ENCODE results near the gene PRKG2. TPM values are rescaled to one million over a fixed set of nuclear protein-coding genes. Genes with fewer than 3 reads are reported as not detected.

The PRKG2 gene
- polyA plus RNA-seq, 1 donor (not counting 4 experiments of a cell fraction or from before 2014, with no cell fraction given) = 0.68 TPM

DNA sequence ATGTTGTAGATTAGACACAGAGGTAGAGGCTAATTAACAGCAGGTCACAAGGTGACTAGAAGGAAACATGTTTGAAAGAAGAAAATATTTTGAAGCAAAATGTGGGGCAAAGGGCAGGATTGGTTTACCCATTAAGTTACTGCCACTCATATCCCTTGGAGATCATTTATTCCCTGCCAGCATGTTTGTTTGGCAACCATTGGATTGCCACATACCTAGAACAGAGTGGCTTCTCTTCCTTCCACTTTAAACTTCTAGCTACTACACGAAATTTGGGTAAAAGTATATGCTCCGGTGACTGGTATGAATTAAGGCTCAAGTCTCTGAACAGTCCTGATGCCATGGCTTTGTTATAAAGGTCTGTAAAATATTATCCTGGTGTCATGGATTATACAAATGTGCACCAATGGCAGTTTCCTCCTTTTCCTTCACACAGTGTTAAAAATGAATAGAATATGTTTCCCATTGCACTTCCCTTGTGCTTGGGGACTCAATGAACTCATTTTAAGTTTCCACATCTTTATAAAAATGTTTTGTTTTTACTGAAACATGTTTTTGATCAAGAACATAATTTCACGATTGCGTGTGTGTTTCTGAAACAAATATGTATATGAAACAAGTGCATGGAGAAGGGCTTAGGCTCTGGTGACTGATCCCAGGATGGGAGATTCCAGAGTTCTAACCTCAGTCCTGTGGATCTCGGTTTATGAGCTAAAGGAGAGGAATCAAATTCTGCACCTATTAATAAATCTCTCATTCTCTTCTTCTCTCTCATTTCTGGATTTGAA is 172.2 kb downstream of the PRKG2 start:
- no peak overlapping the region for H3K4me3 ChIP-seq (ENCODE audit: control insufficient read depth in 2 of 3, extremely low read depth in 1 of 3, insufficient read depth in 2 of 3, low read depth in 1 of 3, low read length in 3 of 3)
- no peak overlapping the region for H3K4me2 ChIP-seq (ENCODE audit: control insufficient read depth, extremely low read depth, insufficient read depth, low read depth, low read length)
- no peaks in the 10 kb centered on the region for H3K9me1 ChIP-seq (ENCODE audit: control insufficient read depth, extremely low read depth, insufficient read depth, low read length)
- FAIRE-seq = no peak
- dilution Hi-C loops (cut with MboI; ENCODE audit: extremely low pct_ligation_motif_present, low sequenced_read_pairs) = loop anchor here (25.0 kb wide), 1 partner anchor 680 kb away; no protein-coding TSS in a partner anchor
- no peaks in the 10 kb centered on the region for H3K27me3 ChIP-seq (ENCODE audit: control insufficient read depth, extremely low read depth, insufficient read depth, low read length)
- H3K27ac ChIP-seq (ENCODE audit: control insufficient read depth, insufficient read depth, low read length) = no peak overlapping the region
- no peaks in the 10 kb centered on the region for H4K20me1 ChIP-seq (ENCODE audit: control insufficient read depth, extremely low read depth, insufficient read depth, low read length)
- H3K36me3 ChIP-seq (ENCODE audit: control insufficient read depth in 2 of 2, extremely low read depth in 1 of 2, insufficient read depth in 2 of 2, low read length in 2 of 2) = no peaks in the 10 kb centered on the region
- no peaks in the 10 kb centered on the region for H3K79me2 ChIP-seq (ENCODE audit: control insufficient read depth, insufficient read depth, low read length)
- no peaks in the 10 kb centered on the region for H3K9me3 ChIP-seq (ENCODE audit: control insufficient read depth, low read depth, low read length)
- DNase-seq (ENCODE audit: low read depth, low spot score) = no peak
- no peaks in the 10 kb centered on the region for H3K4me1 ChIP-seq (ENCODE audit: control insufficient read depth, extremely low read depth, insufficient read depth, low read length)
- no peak overlapping the region for H2AFZ ChIP-seq (ENCODE audit: control insufficient read depth, low read length)
- H3K9ac ChIP-seq (ENCODE audit: control insufficient read depth, extremely low read depth, insufficient read depth, low read length) = no peak overlapping the region
- no peak for TF ChIP-seq EZH2 (IDR thresholded peaks at IDR 0.05; ENCODE audit: low read length)
- TF ChIP-seq, protein P1, sequence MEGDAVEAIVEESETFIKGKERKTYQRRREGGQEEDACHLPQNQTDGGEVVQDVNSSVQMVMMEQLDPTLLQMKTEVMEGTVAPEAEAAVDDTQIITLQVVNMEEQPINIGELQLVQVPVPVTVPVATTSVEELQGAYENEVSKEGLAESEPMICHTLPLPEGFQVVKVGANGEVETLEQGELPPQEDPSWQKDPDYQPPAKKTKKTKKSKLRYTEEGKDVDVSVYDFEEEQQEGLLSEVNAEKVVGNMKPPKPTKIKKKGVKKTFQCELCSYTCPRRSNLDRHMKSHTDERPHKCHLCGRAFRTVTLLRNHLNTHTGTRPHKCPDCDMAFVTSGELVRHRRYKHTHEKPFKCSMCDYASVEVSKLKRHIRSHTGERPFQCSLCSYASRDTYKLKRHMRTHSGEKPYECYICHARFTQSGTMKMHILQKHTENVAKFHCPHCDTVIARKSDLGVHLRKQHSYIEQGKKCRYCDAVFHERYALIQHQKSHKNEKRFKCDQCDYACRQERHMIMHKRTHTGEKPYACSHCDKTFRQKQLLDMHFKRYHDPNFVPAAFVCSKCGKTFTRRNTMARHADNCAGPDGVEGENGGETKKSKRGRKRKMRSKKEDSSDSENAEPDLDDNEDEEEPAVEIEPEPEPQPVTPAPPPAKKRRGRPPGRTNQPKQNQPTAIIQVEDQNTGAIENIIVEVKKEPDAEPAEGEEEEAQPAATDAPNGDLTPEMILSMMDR (optimal IDR thresholded peaks at IDR 0.05 in 1 of 3, IDR thresholded peaks at IDR 0.05 in 1 of 3, conservative IDR thresholded peaks at IDR 0.05 in 1 of 3; ENCODE audit: extremely low read depth in 1 of 3, insufficient read depth in 2 of 3, low read length in 3 of 3) = no peak

DNA sequence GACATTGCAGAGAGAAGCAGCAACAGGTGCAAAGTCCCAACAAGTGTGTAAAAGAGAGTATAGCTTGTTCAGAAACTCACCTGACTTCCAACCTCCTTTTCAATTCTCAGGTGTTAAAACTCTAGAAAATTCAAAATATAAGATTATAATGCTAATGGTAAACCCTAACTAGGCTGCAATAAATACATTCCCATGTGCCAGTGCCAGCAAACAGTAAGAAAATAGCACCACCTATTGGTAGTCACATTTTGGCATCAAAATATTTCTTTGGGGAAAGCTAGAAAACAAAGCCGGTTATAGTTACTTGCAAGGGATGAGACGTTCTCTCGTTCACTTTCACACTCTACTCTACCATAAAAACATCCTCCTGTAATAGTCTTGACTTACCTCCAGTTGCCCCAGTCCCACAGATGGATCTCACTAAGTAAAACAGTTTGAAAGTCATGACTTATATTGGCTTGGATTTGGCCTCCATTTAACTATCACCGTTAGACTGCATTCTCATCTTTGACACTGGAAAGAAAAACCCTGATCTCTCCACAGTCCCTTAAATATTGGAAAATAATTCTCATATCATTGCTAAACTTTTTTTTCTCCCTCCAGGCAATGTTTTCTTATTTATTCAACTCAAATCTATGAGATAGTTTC is 174.9 kb downstream of the PRKG2 start:
- dilution Hi-C loops (cut with MboI; ENCODE audit: extremely low pct_ligation_motif_present, low sequenced_read_pairs) = loop anchor here (25.0 kb wide), 1 partner anchor 678 kb away; no protein-coding TSS in a partner anchor
- Histone ChIP-seq H4K20me1 (ENCODE audit: control insufficient read depth, extremely low read depth, insufficient read depth, low read length) (no peaks in the 10 kb centered on the region), H3K9ac (ENCODE audit: control insufficient read depth, extremely low read depth, insufficient read depth, low read length) (no peak overlapping the region), H3K79me2 (ENCODE audit: control insufficient read depth, insufficient read depth, low read length) (no peaks in the 10 kb centered on the region), H3K27ac (ENCODE audit: control insufficient read depth, insufficient read depth, low read length) (no peak overlapping the region), H3K27me3 (ENCODE audit: control insufficient read depth, extremely low read depth, insufficient read depth, low read length) (no peaks in the 10 kb centered on the region), H2AFZ (ENCODE audit: control insufficient read depth, low read length) (no peak overlapping the region), H3K4me2 (ENCODE audit: control insufficient read depth, extremely low read depth, insufficient read depth, low read depth, low read length) (no peak overlapping the region), H3K9me3 (ENCODE audit: control insufficient read depth, low read depth, low read length) (no peaks in the 10 kb centered on the region), H3K36me3 (ENCODE audit: control insufficient read depth in 2 of 2, extremely low read depth in 1 of 2, insufficient read depth in 2 of 2, low read length in 2 of 2) (no peaks in the 10 kb centered on the region), H3K9me1 (ENCODE audit: control insufficient read depth, extremely low read depth, insufficient read depth, low read length) (no peaks in the 10 kb centered on the region), H3K4me1 (ENCODE audit: control insufficient read depth, extremely low read depth, insufficient read depth, low read length) (no peaks in the 10 kb centered on the region), H3K4me3 (ENCODE audit: control insufficient read depth in 2 of 3, extremely low read depth in 1 of 3, insufficient read depth in 2 of 3, low read depth in 1 of 3, low read length in 3 of 3) (no peak overlapping the region)
- DNase-seq (ENCODE audit: low read depth, low spot score) = no peak
- peak; percentile 69 for FAIRE-seq
- TF ChIP-seq, protein P1 (optimal IDR thresholded peaks at IDR 0.05 in 1 of 3, IDR thresholded peaks at IDR 0.05 in 1 of 3, conservative IDR thresholded peaks at IDR 0.05 in 1 of 3; ENCODE audit: extremely low read depth in 1 of 3, insufficient read depth in 2 of 3, low read length in 3 of 3) = peak in 2 of 3 experiments; percentile 62 to 63
- TF ChIP-seq EZH2 (IDR thresholded peaks at IDR 0.05; ENCODE audit: low read length) = no peak
